Left ventricle myocardium inferior (tissue), 1 donor: ENCODE results near the gene RPRD1A. TPM values are rescaled to one million over a fixed set of nuclear protein-coding genes. Genes with fewer than 3 reads are reported as not detected.
"Not testable (repeated sequence)": the region's sequence is repeated elsewhere in the genome, so short reads cannot be mapped to it uniquely, and the experiment has no call there.

Experiments
- DNase-seq: peaks from one replicate; pipeline ENCODE4 v3.0.0-alpha.2; 2020
- H3K27ac ChIP-seq: fragments of 200-600 bp; replicated peaks from 2 replicates; pipeline ENCODE4 v1.8.0; 2021
- H3K27me3 ChIP-seq: fragments of 200-600 bp; 2 replicates; pipeline ENCODE4 v1.8.0; 2021; ENCODE audit warnings: low read depth
- H3K36me3 ChIP-seq: fragments of 200-600 bp; 2 replicates; pipeline ENCODE4 v1.8.0; 2021
- H3K4me1 ChIP-seq: fragments of 200-600 bp; 2 replicates; pipeline ENCODE4 v1.8.0; 2021
- H3K4me3 ChIP-seq: fragments of 200-600 bp; 2 replicates; pipeline ENCODE4 v1.8.0; 2021; ENCODE audit warnings: mild to moderate bottlenecking, moderate library complexity
- H3K9me3 ChIP-seq: fragments of 200-600 bp; replicated peaks from 2 replicates; pipeline ENCODE4 v1.8.0; 2021
- intact Hi-C: fragments of 100-400 bp; cut with micrococcal nuclease; formaldehyde crosslinking; loops from one replicate; pipeline ENCODE4 v1.11.0; 2022
- total RNA-seq: library from RNA; stranded (reverse); fragmentation: NEBNext Ultra II Directional; extraction: Animal tissue kit (Norgen Biotek cat#: 25700); gene quantifications from one replicate; pipeline ENCODE4 v1.2.1, GENCODE V29; 2021
- TF ChIP-seq, protein P1 (sequence below): fragments of 200-600 bp; IDR thresholded peaks from 2 replicates; pipeline ENCODE4 v1.8.0; 2021; ENCODE audit warnings: antibody characterized with exemption, mild to moderate bottlenecking, borderline replicate concordance
- donor health status: DM: no; HTN: yes; CAD: no; lungs with severe emphysema.

RPRD1A gene
- total RNA-seq, 1 donor from 2014 or later = 53.4 TPM

DNA sequence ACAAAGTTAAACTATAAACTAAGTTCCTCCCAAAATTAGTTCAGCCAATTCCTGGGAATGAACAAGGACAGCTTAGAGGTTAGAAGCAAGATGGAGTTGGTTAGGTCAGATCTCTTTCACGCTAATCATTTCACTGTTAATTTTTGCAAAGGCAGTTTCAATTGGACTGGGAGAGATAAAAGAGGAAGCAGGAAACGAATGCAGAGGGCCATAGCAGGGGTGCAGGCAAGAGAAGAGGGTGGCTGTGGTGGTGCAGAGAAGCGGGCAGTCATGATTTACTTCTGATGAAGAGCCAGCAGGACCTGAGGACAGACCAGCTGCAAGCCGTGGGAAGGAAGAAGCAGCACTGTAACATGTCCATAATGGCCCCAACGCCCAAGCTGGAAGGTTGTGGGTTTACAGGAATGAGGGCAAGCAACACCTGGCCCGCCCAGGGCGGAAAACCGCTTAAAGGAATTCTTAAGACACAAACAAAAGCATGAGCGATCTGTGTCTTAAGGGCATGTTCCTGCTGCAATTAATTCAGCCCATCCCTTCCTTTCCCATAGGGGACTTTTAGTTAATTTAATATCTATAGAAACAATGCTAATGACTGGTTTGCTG, 99.0 kb downstream of the RPRD1A start:
- peaks cover 20% of the 10 kb centered on the region for H3K4me1 ChIP-seq
- H3K9me3 ChIP-seq = no peaks in the 10 kb centered on the region
- no peak for DNase-seq
- H3K27me3 ChIP-seq = no peaks in the 10 kb centered on the region
- intact Hi-C loops = no loop called here
- no peak overlapping the region for H3K4me3 ChIP-seq
- TF ChIP-seq, protein P1, sequence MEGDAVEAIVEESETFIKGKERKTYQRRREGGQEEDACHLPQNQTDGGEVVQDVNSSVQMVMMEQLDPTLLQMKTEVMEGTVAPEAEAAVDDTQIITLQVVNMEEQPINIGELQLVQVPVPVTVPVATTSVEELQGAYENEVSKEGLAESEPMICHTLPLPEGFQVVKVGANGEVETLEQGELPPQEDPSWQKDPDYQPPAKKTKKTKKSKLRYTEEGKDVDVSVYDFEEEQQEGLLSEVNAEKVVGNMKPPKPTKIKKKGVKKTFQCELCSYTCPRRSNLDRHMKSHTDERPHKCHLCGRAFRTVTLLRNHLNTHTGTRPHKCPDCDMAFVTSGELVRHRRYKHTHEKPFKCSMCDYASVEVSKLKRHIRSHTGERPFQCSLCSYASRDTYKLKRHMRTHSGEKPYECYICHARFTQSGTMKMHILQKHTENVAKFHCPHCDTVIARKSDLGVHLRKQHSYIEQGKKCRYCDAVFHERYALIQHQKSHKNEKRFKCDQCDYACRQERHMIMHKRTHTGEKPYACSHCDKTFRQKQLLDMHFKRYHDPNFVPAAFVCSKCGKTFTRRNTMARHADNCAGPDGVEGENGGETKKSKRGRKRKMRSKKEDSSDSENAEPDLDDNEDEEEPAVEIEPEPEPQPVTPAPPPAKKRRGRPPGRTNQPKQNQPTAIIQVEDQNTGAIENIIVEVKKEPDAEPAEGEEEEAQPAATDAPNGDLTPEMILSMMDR = no peak
- no peaks in the 10 kb centered on the region for H3K36me3 ChIP-seq
- no peak overlapping the region for H3K27ac ChIP-seq

DNA sequence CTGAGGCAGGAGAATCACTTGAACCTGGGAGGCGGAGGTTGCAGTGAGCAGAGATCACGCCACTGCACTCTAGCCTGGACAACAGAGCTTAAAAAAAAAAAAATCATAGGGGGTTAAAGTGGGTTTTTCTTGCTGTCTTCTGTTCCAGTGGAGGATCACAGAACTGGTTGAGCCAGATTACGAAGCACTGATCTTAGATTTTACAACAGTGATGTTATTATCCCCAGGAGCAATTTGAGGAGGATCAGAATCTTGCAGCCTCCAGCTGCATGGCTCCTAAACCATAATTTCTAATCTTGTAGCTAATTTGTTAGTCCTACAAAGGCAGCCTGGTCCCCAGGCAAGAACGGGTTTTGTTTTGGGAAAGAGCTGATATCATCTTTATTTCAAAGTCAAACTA, 99.5 kb downstream of the RPRD1A start:
- H3K4me3 ChIP-seq, H3K27me3 ChIP-seq, intact Hi-C loops, H3K27ac ChIP-seq, DNase-seq, H3K9me3 ChIP-seq, H3K36me3 ChIP-seq: not testable (repeated sequence)
- H3K4me1 ChIP-seq = peaks cover 15% of the 10 kb centered on the region

DNA sequence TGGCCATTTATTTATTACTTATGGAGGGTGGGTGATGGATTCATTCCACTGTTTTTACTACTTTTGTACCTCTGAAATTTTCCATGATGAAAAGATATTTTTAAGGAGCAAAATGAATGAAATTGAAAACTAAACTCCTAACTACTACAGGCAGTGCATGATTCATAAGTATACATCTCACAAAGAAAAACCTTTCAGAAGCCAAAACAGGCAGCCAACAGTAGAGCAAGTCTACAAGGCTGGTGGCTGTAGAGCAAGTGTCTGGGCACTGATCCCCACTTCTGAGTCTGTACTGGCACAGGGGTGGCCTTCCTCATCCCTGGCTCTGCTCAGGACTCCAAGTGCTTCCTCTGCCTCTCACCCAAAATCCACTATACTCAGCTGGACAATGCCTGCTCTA, 103.0 kb downstream of the RPRD1A start:
- Histone ChIP-seq H3K4me3 (no peak overlapping the region), H3K27me3 (peaks cover 7% of the 10 kb centered on the region), H3K9me3 (peaks cover 9% of the 10 kb centered on the region), H3K4me1 (no peaks in the 10 kb centered on the region), H3K36me3 (no peaks in the 10 kb centered on the region), H3K27ac (no peak overlapping the region)
- TF ChIP-seq, protein P1 = no peak
- DNase-seq = no peak
- intact Hi-C loops = no loop called here

DNA sequence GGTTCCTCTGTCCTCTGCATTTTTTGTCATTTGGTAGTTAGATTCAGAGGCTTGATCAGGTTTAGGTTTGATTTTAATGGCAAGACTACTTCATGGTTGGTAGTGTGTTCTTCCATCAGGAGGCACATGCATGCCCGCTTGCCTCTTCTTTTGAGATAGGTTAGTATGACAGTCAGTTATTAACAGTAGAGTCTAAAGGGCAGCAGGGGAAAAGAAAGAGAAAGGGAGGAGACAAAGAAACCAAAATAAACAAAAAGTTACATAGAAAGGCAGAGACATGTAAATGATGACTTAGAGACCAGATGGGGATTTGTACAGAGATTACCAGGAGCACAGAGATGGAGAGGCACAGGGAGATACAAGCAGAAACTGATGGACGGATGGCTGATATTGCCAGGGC, 105.0 kb downstream of the RPRD1A start:
- Histone ChIP-seq H3K9me3 (peaks cover 10% of the 10 kb centered on the region), H3K27me3 (peaks cover 14% of the 10 kb centered on the region), H3K4me1 (no peaks in the 10 kb centered on the region), H3K27ac (no peak overlapping the region), H3K4me3 (no peak overlapping the region), H3K36me3 (no peaks in the 10 kb centered on the region)
- DNase-seq = no peak
- TF ChIP-seq, protein P1 = no peak
- intact Hi-C loops = no loop called here

DNA sequence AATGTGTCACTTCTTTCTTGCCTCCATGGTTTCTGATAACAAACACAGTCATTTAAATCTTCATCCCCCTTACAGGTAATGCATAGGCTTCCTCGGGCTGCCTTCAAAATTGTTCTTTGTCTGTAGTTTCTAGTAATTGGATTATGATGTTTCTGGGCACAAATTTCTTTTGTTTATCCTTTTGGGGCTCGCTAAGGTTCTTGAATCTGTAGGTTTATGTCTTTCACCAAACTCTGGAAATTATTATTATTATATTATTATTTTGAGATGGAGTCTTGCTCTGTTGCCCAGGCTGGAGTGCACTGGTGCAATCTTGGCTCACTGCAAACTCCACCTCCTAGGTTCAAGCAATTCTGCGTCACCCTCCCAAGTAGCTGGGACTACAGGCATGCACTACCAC, 111.1 kb downstream of the RPRD1A start:
- peaks cover 23% of the 10 kb centered on the region for H3K27me3 ChIP-seq
- no peak for DNase-seq
- H3K27ac ChIP-seq = no peak overlapping the region
- H3K4me3 ChIP-seq = no peak overlapping the region
- H3K9me3 ChIP-seq = peaks cover 21% of the 10 kb centered on the region
- no peaks in the 10 kb centered on the region for H3K4me1 ChIP-seq
- intact Hi-C loops = loop anchor here (10.0 kb wide), 1 partner anchor 571 kb away; no protein-coding TSS in a partner anchor
- TF ChIP-seq, protein P1 = no peak
- H3K36me3 ChIP-seq = no peaks in the 10 kb centered on the region

DNA sequence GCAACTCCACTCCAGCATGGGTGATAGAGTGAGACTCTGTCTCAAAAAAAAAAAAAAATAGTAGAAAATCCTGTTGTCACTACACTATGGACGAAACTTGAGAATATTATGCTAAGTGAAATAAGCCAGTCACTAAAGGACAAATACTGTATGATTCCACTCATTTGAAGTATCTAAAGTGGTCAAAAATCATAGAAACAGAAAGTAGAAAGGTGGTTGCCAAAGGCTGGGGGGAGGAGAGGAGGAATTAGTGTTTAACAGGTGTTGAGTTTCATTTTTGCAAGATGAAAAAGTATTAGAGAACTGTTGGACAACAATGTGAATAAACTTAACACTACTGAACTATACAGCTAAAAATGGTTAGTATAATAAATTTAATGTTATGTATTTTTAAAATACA, 113.7 kb downstream of the RPRD1A start:
- peaks cover 9% of the 10 kb centered on the region for H3K4me1 ChIP-seq
- H3K36me3 ChIP-seq = no peaks in the 10 kb centered on the region
- TF ChIP-seq, protein P1 = no peak
- no peak for DNase-seq
- no peak overlapping the region for H3K4me3 ChIP-seq
- H3K27ac ChIP-seq = no peak overlapping the region
- H3K9me3 ChIP-seq = peaks cover 11% of the 10 kb centered on the region
- intact Hi-C loops = loop anchor here (10.0 kb wide), 1 partner anchor 569 kb away; no protein-coding TSS in a partner anchor
- H3K27me3 ChIP-seq = peaks cover 19% of the 10 kb centered on the region
